NCI-H187 (cell line): ENCODE data around the gene TMEM187.

Experiments used
- DNase-seq, 2 experiments: peaks; one replicate each; lab custom pipeline; 2025; lab: John Stamatoyannopoulos, UW

The TMEM187 gene, protein sequence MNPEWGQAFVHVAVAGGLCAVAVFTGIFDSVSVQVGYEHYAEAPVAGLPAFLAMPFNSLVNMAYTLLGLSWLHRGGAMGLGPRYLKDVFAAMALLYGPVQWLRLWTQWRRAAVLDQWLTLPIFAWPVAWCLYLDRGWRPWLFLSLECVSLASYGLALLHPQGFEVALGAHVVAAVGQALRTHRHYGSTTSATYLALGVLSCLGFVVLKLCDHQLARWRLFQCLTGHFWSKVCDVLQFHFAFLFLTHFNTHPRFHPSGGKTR

GRCh38 chrX:153972368-153973126 is at the start of gene TMEM187:
Gene TMEM187, plus strand, starts transcription at chrX:153972754. Its CDS starts 9,309 bp downstream, at chrX:153982063.
- DNase-seq: peak; percentile 91 to 96

GRCh38 chrX:153922932-153923857 is 49.4 kb upstream of the TMEM187 start:
- DNase-seq: no peak

GRCh38 chrX:153924149-153924861 is 48.2 kb upstream of the TMEM187 start:
- no peak for DNase-seq

DNA sequence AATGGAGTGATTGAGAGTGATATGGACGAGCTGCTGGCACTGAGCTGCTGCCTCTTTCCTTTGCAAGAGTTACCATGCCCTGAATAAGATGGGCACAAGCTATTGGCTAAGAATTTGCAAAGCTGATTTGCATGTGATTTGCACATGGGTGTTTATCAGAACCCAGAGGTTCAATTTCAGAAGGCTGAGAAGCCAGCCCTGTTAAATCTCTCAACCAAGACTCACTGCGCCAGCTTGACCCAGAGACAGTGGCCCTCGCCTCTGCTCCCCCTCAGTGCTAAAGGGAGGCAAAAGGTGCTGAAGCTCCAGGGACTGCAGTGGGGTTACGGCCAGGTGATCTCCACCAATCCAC is 47.2 kb upstream of the TMEM187 start:
- DNase-seq: no peak

GRCh38 chrX:153925739-153926551 is 46.6 kb upstream of the TMEM187 start, which contains the start of gene ARHGAP4:
Gene ARHGAP4, minus strand, starts transcription at chrX:153926264. Its CDS starts 62 bp downstream, at chrX:153926202.
- DNase-seq: no peak

DNA sequence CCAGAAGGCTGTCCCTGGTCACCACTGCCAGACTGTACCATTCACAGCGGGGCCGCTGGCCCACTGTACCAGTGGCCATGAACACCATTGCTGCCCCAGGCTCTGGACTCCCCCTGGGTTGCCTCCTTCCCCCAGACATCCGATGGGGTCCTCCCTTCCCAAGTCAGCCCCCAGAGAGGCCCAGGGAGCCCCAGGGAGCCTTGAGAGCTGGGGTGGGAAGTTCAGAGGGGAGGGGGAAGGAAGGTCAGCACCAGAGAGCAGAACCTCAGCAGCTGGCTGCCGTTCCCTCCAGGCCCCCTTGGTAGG is 46.0 kb upstream of the TMEM187 start:
- no peak for DNase-seq

- DNase-seq: no peak
Measured at GRCh38 chrX:153926858-153927671, 45.5 kb upstream of the TMEM187 start.

DNA sequence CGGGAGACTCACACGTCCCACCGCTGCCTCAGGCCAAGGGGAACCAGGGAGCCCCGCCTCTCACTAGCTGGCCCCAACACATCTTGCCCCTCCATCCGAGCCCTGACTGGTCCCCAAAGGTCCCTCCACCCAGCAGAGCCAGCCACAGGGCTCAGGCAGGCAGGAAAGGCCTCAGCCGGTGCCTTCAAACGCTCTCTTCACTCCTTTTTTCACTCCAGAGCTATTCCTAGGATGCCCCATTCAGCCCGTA is 45.0 kb upstream of the TMEM187 start:
- DNase-seq: no peak

- DNase-seq: peak; percentile 98 to 100
Measured at GRCh38 chrX:153927922-153928760, 44.4 kb upstream of the TMEM187 start.

GRCh38 chrX:153928846-153929245 is 43.7 kb upstream of the TMEM187 start:
- DNase-seq: no peak

DNA sequence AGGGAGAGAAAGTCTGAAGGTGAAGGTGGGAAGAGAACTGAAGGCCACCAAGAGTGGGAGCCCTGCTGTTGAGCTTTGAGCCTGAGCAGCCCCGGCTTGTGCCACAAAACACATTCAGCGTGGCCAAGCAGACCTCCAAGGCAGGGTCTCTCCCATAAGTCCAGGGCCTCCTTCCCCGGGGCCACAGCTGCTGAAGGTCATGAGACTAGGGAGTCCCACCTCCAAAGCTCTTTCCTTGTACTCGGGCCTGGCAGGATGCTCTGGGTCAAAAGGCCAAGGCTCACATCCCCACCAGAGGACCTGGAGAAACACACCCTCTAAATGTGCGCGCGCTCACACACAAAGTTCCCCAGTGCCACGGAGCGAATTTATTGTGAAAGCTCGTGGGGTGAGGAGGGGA is 43.0 kb upstream of the TMEM187 start:
- no peak for DNase-seq

DNA sequence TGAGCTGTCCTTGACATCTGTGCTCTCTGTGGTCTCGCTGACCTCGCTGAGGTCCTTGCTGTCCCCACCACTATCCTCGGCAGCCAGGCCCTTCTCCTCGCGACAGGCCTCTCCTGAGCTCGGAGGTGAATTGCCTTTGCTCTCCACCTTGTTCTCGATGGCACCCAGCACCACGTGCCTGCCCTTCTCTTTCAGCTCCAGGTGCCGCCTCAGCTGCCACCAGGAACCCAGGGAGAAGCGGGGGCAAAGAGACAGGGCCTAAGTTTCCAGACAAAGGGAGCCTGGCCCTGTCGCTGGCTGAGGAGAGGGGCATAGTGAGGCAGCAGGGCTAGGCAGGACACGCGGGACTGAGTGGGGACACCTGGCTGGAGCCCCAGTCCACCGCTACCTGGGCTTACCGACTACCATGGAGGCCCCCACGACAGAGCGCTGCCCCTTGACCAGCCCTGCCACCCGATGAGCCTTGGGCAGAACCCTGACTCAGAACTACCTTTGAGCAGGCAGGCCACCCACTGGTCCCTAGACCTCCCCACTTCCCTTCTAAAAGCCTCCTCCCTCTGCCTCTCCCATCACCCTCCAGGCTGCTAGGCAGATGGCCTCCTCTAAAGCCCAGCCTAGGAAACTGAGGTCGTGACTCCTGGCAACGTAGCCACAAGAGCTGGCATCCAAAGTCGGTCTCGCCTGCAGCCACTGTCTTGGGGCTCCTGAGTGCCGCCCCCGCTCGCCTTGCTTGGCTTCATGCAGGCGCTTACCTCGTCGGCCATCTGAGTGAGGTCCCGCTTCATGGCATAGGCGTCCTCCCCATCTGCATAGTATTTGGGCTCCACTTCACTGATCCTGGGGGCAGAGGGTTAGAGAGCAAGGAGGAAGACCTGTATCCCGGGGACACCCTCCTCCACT is 42.3 kb upstream of the TMEM187 start:
- DNase-seq: no peak

GRCh38 chrX:153931151-153931550 is 41.4 kb upstream of the TMEM187 start:
- DNase-seq: no peak

DNA sequence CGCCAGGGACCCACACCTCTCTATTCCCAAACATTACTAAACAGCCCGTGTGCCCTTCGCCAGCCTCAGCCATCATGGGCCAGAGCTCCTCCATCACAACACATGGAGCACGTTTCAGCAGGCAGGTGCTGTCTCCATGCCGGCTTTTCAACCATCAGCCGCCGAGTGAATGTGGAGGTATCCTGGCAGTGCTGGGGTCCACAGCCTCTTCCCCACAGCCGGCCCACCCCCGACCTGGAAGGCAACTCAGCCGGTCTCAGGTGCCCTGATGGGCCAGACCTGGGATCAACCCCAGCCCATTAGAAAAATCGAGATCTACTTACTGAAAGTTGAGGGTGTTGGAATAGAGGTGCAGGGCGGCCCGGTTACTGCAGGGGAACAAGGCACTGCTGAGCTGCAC is 40.8 kb upstream of the TMEM187 start:
- DNase-seq: no peak

- no peak for DNase-seq
Measured at GRCh38 chrX:153932220-153932915, 40.2 kb upstream of the TMEM187 start.

- DNase-seq: no peak
Measured at GRCh38 chrX:153933748-153934147, 38.8 kb upstream of the TMEM187 start.

GRCh38 chrX:153934148-153934761 is 38.3 kb upstream of the TMEM187 start:
- DNase-seq: no peak
